Trophoblast cell (in vitro differentiated cells and primary cell): ENCODE measurements around the gene SEC61A2.

ENCODE experiments used
- DNase-seq, 2 donors: peaks; one replicate each; pipeline ENCODE4 v3.0.0-alpha.2; 2016
- H2AFZ ChIP-seq: 2 replicates; pipeline ENCODE4 v1.6.1; 2013; ENCODE audit warnings: low read length, moderate library complexity, mild to moderate bottlenecking; ENCODE audit not compliant: insufficient read depth, poor library complexity
- H2AK5ac ChIP-seq: 2 replicates; pipeline ENCODE4 v1.6.1; 2013; ENCODE audit warnings: mild to moderate bottlenecking, low read length
- H2BK120ac ChIP-seq: 2 replicates; pipeline ENCODE4 v1.6.1; 2013; ENCODE audit warnings: low read length, mild to moderate bottlenecking, moderate library complexity; ENCODE audit not compliant: insufficient read depth, poor library complexity
- H2BK12ac ChIP-seq: 2 replicates; pipeline ENCODE4 v1.6.1; 2013; ENCODE audit warnings: mild to moderate bottlenecking, low read length, moderate library complexity
- H2BK5ac ChIP-seq: 2 replicates; pipeline ENCODE4 v1.6.1; 2013; ENCODE audit warnings: low read length, low read depth, moderate library complexity, mild to moderate bottlenecking; ENCODE audit not compliant: poor library complexity
- H3K14ac ChIP-seq: 2 replicates; pipeline ENCODE4 v1.6.1; 2013; ENCODE audit warnings: mild to moderate bottlenecking, low read length
- H3K18ac ChIP-seq: 2 replicates; pipeline ENCODE4 v1.6.1; 2013; ENCODE audit warnings: mild to moderate bottlenecking, low read length
- H3K23ac ChIP-seq: 2 replicates; pipeline ENCODE4 v1.6.1; 2013; ENCODE audit warnings: low read length
- H3K27ac ChIP-seq: 2 replicates; pipeline ENCODE4 v1.5.1; 2013; ENCODE audit warnings: low read depth, mild to moderate bottlenecking, inconsistent platforms, low read length, moderate library complexity
- H3K27me3 ChIP-seq: 2 replicates; pipeline ENCODE4 v1.6.1; 2013; ENCODE audit warnings: inconsistent platforms, mild to moderate bottlenecking, low read length, moderate library complexity; ENCODE audit not compliant: insufficient read depth
- H3K36me3 ChIP-seq, 2 experiments: 1 replicate in 1 of 2; 2 replicates in 1 of 2; pipeline ENCODE4 v1.6.1; 2013; ENCODE audit warnings: low read length in 2 of 2, mild to moderate bottlenecking in 2 of 2, moderate library complexity in 1 of 2; ENCODE audit not compliant: insufficient read depth in 2 of 2, control insufficient read depth in 1 of 2
- H3K4ac ChIP-seq: 2 replicates; pipeline ENCODE4 v1.6.1; 2013; ENCODE audit warnings: low read depth, mild to moderate bottlenecking, low read length, moderate library complexity
- H3K4me1 ChIP-seq, 2 experiments: 1 replicate in 1 of 2; 2 replicates in 1 of 2; pipeline ENCODE4 v1.6.1; 2013; ENCODE audit warnings: low read length in 2 of 2, mild to moderate bottlenecking in 2 of 2, moderate library complexity in 1 of 2; ENCODE audit not compliant: insufficient read depth in 2 of 2, control insufficient read depth in 1 of 2
- H3K4me2 ChIP-seq: 2 replicates; pipeline ENCODE4 v1.6.1; 2013; ENCODE audit warnings: inconsistent platforms, mild to moderate bottlenecking, low read length, moderate library complexity
- H3K4me3 ChIP-seq: 2 replicates; pipeline ENCODE4 v1.5.1; 2013; ENCODE audit warnings: mild to moderate bottlenecking, low read depth, low read length, inconsistent platforms
- H3K79me1 ChIP-seq: one replicate; pipeline ENCODE4 v1.6.1; 2013; ENCODE audit warnings: low read length
- H3K79me2 ChIP-seq: 2 replicates; pipeline ENCODE4 v1.6.1; 2013; ENCODE audit warnings: low read length, mild to moderate bottlenecking; ENCODE audit not compliant: control insufficient read depth, insufficient read depth, poor library complexity
- H3K9ac ChIP-seq: 2 replicates; pipeline ENCODE4 v1.6.1; 2013; ENCODE audit warnings: mild to moderate bottlenecking, low read length
- H3K9me3 ChIP-seq: 2 replicates; pipeline ENCODE4 v1.6.1; 2013; ENCODE audit warnings: low read depth, mild to moderate bottlenecking, control low read depth, inconsistent platforms, low read length; ENCODE audit not compliant: insufficient read depth
- H4K12ac ChIP-seq: 2 replicates; pipeline ENCODE4 v1.6.1; 2013; ENCODE audit warnings: low read depth, mild to moderate bottlenecking, low read length, moderate library complexity
- H4K8ac ChIP-seq: 2 replicates; pipeline ENCODE4 v1.6.1; 2013; ENCODE audit warnings: low read depth, mild to moderate bottlenecking, low read length, moderate library complexity
- H4K91ac ChIP-seq: one replicate; pipeline ENCODE4 v1.6.1; 2013; ENCODE audit warnings: low read depth, mild to moderate bottlenecking, low read length, moderate library complexity
- WGBS: extraction: QIAGEN DNeasy Blood & Tissue Kit; methylation state at CpG from one replicate; pipeline ENCODE4 v1.1.7; 2013; ENCODE audit warnings: missing lambda C conversion rate; ENCODE audit not compliant: insufficient read length, insufficient coverage; ENCODE audit errors: extremely low coverage; 5-methylcytosine and 5-hydroxymethylcytosine counted together

SEC61A2 gene

DNA sequence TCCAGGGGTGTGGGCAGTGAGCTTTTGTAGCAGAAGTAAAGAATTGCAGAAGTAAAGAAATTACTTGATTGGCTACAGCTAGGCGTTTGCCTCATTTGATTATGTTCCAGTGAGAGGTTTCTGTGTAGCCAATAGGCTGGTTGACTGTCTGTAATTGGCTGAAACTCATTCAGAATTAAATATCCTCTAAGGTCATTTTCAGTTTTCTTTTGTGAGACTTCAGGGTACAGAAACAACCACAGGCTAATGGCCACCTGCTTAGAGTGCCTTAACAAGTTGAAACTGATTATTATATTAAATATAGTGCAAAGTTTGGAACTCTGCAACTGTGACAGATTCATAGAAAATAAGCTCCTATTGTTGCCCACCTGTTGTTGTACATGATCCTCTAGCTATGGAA lies 10.6 kb downstream of the SEC61A2 start:
- no peak overlapping the region for H2BK5ac ChIP-seq
- H2BK12ac ChIP-seq, result no peak overlapping the region
- no peak overlapping the region for H4K12ac ChIP-seq
- no peak overlapping the region for H2AK5ac ChIP-seq
- no peak overlapping the region for H3K27ac ChIP-seq
- no peak overlapping the region for H3K4ac ChIP-seq
- no peak overlapping the region for H4K8ac ChIP-seq
- no peak overlapping the region for H3K4me2 ChIP-seq
- peaks cover 14 to 23% of the 10 kb centered on the region in 2 experiments for H3K36me3 ChIP-seq
- H3K79me2 ChIP-seq, result no peaks in the 10 kb centered on the region
- no peak overlapping the region for H4K91ac ChIP-seq
- DNase-seq, result no peak
- H3K9ac ChIP-seq, result no peak overlapping the region
- no CpG with 5 or more reads among the region's 1 CpG for WGBS
- no peaks in the 10 kb centered on the region for H3K9me3 ChIP-seq
- no peak overlapping the region for H3K23ac ChIP-seq
- H2BK120ac ChIP-seq, result no peak overlapping the region
- no peak overlapping the region for H3K18ac ChIP-seq
- no peaks in the 10 kb centered on the region for H3K4me1 ChIP-seq
- H3K14ac ChIP-seq, result no peak overlapping the region
- no peaks in the 10 kb centered on the region for H3K27me3 ChIP-seq
- no peaks in the 10 kb centered on the region for H3K79me1 ChIP-seq
- H2AFZ ChIP-seq, result no peak overlapping the region
- H3K4me3 ChIP-seq, result no peak overlapping the region

DNA sequence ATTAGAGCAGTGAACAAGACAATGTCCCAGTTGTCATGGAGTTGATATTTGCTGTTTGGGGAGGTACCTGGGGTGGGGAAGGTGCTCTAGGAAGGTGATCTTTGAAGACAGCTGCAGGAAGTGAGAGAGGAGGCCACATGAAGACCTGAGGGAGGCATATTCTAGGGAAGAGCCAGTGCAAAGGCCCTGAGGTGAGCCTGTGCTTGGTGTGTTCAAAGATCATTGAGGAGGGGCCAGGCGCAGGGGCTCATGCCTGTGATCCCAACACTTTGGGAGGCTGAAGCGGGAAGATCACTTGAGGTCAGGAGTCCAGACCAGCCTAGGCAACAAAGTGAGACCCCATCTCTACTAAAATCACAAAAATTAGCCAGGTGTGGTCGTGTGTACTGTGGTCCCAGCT lies 15.1 kb downstream of the SEC61A2 start:
- Histone ChIP-seq H3K79me1 (no peaks in the 10 kb centered on the region), H4K91ac (no peak overlapping the region), H4K12ac (no peak overlapping the region), H3K27me3 (no peaks in the 10 kb centered on the region), H3K4me2 (no peak overlapping the region), H3K4ac (no peak overlapping the region), H3K36me3 (peaks cover 10 to 13% of the 10 kb centered on the region in 2 experiments), H2AK5ac (no peak overlapping the region), H3K27ac (no peak overlapping the region), H3K18ac (no peak overlapping the region), H3K23ac (no peak overlapping the region), H2BK12ac (no peak overlapping the region), H3K9ac (no peak overlapping the region), H3K79me2 (no peaks in the 10 kb centered on the region), H3K4me1 (no peaks in the 10 kb centered on the region), H3K14ac (no peak overlapping the region), H3K4me3 (no peak overlapping the region), H2AFZ (no peak overlapping the region), H2BK5ac (no peak overlapping the region), H3K9me3 (no peaks in the 10 kb centered on the region), H4K8ac (no peak overlapping the region), H2BK120ac (no peak overlapping the region)
- no peak for DNase-seq
- no CpG with 5 or more reads among the region's 3 CpGs for WGBS

DNA sequence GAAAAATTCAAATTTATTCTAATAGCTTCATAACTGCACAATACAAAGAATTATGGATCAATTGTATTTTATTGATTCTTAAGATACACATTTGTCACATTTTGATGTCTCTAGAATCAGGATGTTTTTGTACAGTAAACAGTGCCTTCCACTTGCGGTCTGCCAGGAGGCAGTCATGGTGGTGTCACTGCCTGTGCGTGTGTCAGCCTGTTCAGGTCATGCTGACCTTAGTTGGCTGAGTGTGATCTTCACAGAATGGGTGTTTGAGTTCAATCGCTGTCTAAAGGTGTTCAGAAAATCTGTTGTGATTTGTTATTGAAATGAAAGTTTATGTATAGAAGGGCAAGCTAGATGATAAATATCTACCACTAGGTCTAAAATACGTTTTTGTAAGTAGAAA lies 20.7 kb downstream of the SEC61A2 start:
- WGBS, result no CpG with 5 or more reads among the region's 4 CpGs

DNA sequence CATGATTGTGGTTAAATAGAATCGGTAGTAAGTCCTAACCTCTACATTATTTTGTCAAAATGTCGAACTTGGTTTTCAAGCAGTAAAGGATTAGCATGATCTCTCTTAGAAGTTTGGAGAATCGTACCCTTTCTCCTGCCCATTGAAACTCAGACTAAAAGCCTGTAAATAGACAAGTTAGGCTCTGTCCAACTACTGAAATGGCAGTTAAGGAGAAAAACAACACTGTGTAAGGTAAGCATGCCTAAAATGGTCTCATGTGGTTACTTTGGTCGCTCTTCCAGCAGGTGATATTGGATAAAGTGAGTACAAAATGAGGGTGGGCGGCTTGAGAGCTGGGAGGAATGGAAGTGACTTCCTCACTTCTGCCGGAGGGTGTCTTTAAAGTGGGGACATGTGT lies 25.0 kb downstream of the SEC61A2 start:
- no CpG with 5 or more reads among the region's 6 CpGs for WGBS
- Histone ChIP-seq H3K23ac (no peak overlapping the region), H3K79me2 (no peaks in the 10 kb centered on the region), H2BK5ac (no peak overlapping the region), H4K8ac (no peak overlapping the region), H3K9me3 (no peaks in the 10 kb centered on the region), H3K9ac (no peak overlapping the region), H3K4ac (no peak overlapping the region), H3K27ac (no peak overlapping the region), H3K14ac (no peak overlapping the region), H3K27me3 (no peaks in the 10 kb centered on the region), H2AK5ac (no peak overlapping the region), H3K4me2 (no peak overlapping the region), H2BK120ac (no peak overlapping the region), H3K4me3 (no peak overlapping the region), H3K36me3 (peaks cover 10 to 13% of the 10 kb centered on the region in 2 experiments), H2BK12ac (no peak overlapping the region), H4K91ac (no peak overlapping the region), H3K4me1 (no peaks in the 10 kb centered on the region), H3K79me1 (no peaks in the 10 kb centered on the region), H3K18ac (no peak overlapping the region), H4K12ac (no peak overlapping the region), H2AFZ (no peak overlapping the region)
- DNase-seq, result no peak

More for the DNA sequence above, 20.7 kb downstream of the SEC61A2 start:
- Histone ChIP-seq H3K4ac (no peak overlapping the region), H3K27ac (no peak overlapping the region), H3K4me3 (no peak overlapping the region), H2AFZ (no peak overlapping the region), H3K18ac (no peak overlapping the region), H3K4me1 (no peaks in the 10 kb centered on the region), H4K91ac (no peak overlapping the region), H3K79me1 (no peaks in the 10 kb centered on the region), H4K12ac (no peak overlapping the region), H3K27me3 (no peaks in the 10 kb centered on the region), H2BK12ac (no peak overlapping the region), H3K4me2 (no peak overlapping the region), H3K36me3 (peaks cover 2 to 3% of the 10 kb centered on the region in 2 experiments), H2BK5ac (no peak overlapping the region), H4K8ac (no peak overlapping the region), H3K9ac (no peak overlapping the region), H2AK5ac (no peak overlapping the region), H3K9me3 (no peaks in the 10 kb centered on the region), H2BK120ac (no peak overlapping the region), H3K79me2 (no peaks in the 10 kb centered on the region), H3K23ac (no peak overlapping the region), H3K14ac (no peak overlapping the region)
- DNase-seq, result no peak
